ENCODE data around the gene OR6F1. TPM values are rescaled to one million over a fixed set of nuclear protein-coding genes. Genes with fewer than 3 reads are reported as not detected.

Gene OR6F1
- total RNA-seq, 1 experiment from 2014 or later: not detected

DNA sequence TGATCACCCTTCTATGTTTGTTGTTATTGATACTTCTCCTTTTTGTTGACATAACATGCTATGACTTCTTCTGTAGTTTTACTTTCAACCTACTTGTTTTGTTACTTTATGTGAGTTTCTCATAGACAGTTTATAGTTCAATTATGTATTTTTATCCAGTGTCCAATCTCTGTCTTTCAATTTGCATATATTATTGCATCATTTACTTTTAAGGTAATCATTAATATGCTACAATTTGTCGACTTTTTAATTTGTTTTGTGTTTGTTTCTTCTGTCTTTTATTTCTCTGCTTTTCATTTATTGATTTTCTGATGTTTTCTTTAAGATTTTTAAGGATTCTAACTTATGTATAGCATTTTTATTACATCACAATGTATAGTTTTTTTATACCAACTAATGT lies 47.2 kb downstream of the OR6F1 start:
- H2AFZ ChIP-seq (ENCODE audit: low read length): no peak overlapping the region
- H3K27ac ChIP-seq (ENCODE audit: low read length): no peak overlapping the region
- POLR2A ChIA-PET (ENCODE audit: unreplicated experiment): no interaction called here
- TF ChIP-seq EZH2phosphoT487 (IDR thresholded peaks at IDR 0.05; ENCODE audit: borderline replicate concordance, low read length): no peak
- no peak for TF ChIP-seq CTCF (conservative IDR thresholded peaks at IDR 0.05; ENCODE audit: low read depth, low read length)
- no peak for TF ChIP-seq EZH2 (IDR thresholded peaks at IDR 0.05; ENCODE audit: low read length, unreplicated experiment)
- no peaks in the 10 kb centered on the region for H3F3A ChIP-seq (ENCODE audit: low read length, unreplicated experiment)
- no peak overlapping the region for H3K4me2 ChIP-seq (ENCODE audit: low read length)
- H3K36me3 ChIP-seq (ENCODE audit: low read depth, low read length): no peaks in the 10 kb centered on the region
- H3K4me3 ChIP-seq (ENCODE audit: low read length): no peak overlapping the region
- H4K20me1 ChIP-seq (ENCODE audit: low read length): no peaks in the 10 kb centered on the region
- CTCF ChIA-PET: no interaction called here
- no peaks in the 10 kb centered on the region for H3K79me2 ChIP-seq (ENCODE audit: low read length)
- BruUV-seq (replicated peaks): no TSS peak
- ATAC-seq (no peak), DNase-seq (no peak)
- H3K27me3 ChIP-seq (ENCODE audit: low read length): no peaks in the 10 kb centered on the region
- no peak overlapping the region for H3K9ac ChIP-seq (ENCODE audit: low read length)
- intact Hi-C loops (cut with micrococcal nuclease): no loop called here
- peaks cover 7% of the 10 kb centered on the region for H3K9me3 ChIP-seq (ENCODE audit: low read length)
- no peaks in the 10 kb centered on the region for H3K9me2 ChIP-seq (replicated peaks; ENCODE audit: low read length)
- no peaks in the 10 kb centered on the region for H3K4me1 ChIP-seq (ENCODE audit: insufficient read depth, low read length)

Other genes with a start within 250 kb of the OR6F1 start
- not detected in 2 replicates for gene OR2C3, start 180.2 kb downstream of the OR6F1 start, total RNA-seq (2014; rRNA removed)
- gene GCSAML, start 167.5 kb downstream of the OR6F1 start, total RNA-seq (2014; rRNA removed): not detected in 2 replicates
- gene OR2G2, start 128.3 kb downstream of the OR6F1 start, total RNA-seq (2014; rRNA removed): not detected in 2 replicates
- not detected in 2 replicates for gene OR2G3, start 111.1 kb downstream of the OR6F1 start, total RNA-seq (2014; rRNA removed)
- not detected in 2 replicates for gene OR13G1, start 36.9 kb downstream of the OR6F1 start, total RNA-seq (2014; rRNA removed)
- gene OR14K1, start 22.0 kb upstream of the OR6F1 start, total RNA-seq (2014; rRNA removed): not detected in 2 replicates
- not detected in 2 replicates for gene OR14A2, start 31.5 kb upstream of the OR6F1 start, total RNA-seq (2014; rRNA removed)
- gene OR1C1, start 43.9 kb upstream of the OR6F1 start, total RNA-seq (2014; rRNA removed): not detected in 2 replicates
- gene OR14A16, start 107.5 kb upstream of the OR6F1 start, total RNA-seq (2014; rRNA removed): not detected in 2 replicates
- gene OR11L1, start 125.2 kb upstream of the OR6F1 start, total RNA-seq (2014; rRNA removed): not detected in 2 replicates
- 22.7 and 46.9 TPM in 2 replicates for gene TRIM58, start 140.5 kb upstream of the OR6F1 start, total RNA-seq (2014; rRNA removed)
- 4.5 and 9.4 TPM in 2 replicates for gene OR2W3, start 178.9 kb upstream of the OR6F1 start, total RNA-seq (2014; rRNA removed)
- 0.26 TPM in 1 of 2 replicates, not detected in the other for gene OR2T8, start 203.6 kb upstream of the OR6F1 start, total RNA-seq (2014; rRNA removed)
- not detected in 2 replicates for gene OR2AJ1, start 208.2 kb upstream of the OR6F1 start, total RNA-seq (2014; rRNA removed)
- gene OR2L8, start 232.2 kb upstream of the OR6F1 start, total RNA-seq (2014; rRNA removed): not detected in 2 replicates
- 0.11 TPM in 1 of 2 replicates, not detected in the other for gene OR2AK2, start 248.6 kb upstream of the OR6F1 start, total RNA-seq (2014; rRNA removed)

Measured in PC-3 (cell line).